Stimulated activated CD4-positive, alpha-beta T cell treated with anti-CD3 and anti-CD28 coated beads, Interleukin-4, amount 100 ng/mL, for 4 hours (primary cell): ENCODE data around the gene KLK1.
A peak's percentile ranks its signal among the peaks of the same experiment; 100 is the strongest.

ENCODE experiments used
- DNase-seq, 2 experiments: peaks; one replicate each; pipeline ENCODE4 v3.0.0-alpha.2; 2020

Gene KLK1

GRCh38 chr19:50835785-50836542, 12.4 kb upstream of the KLK1 start:
- peak; percentile 59 to 77 for DNase-seq

GRCh38 chr19:50835103-50835784, 11.7 kb upstream of the KLK1 start:
- no peak for DNase-seq

GRCh38 chr19:50833802-50834167, 10.2 kb upstream of the KLK1 start:
- DNase-seq, result no peak

GRCh38 chr19:50833117-50833801, 9.7 kb upstream of the KLK1 start, which contains the start of gene KLK15:
TSS of gene KLK15 (minus strand) at chr19:50833574. CDS start at chr19:50831492, 2,082 bp downstream.
- DNase-seq, result no peak

GRCh38 chr19:50832666-50833065, 9.1 kb upstream of the KLK1 start:
- no peak for DNase-seq

- no peak for DNase-seq
Observed at GRCh38 chr19:50831026-50831396, 7.4 kb upstream of the KLK1 start.

- DNase-seq, result no peak
Observed at GRCh38 chr19:50830266-50831025, 6.9 kb upstream of the KLK1 start.

GRCh38 chr19:50829801-50830200, 6.2 kb upstream of the KLK1 start:
- DNase-seq, result no peak

GRCh38 chr19:50827476-50827875, 3.9 kb upstream of the KLK1 start:
- DNase-seq, result no peak

- DNase-seq, result no peak
Observed at GRCh38 chr19:50826492-50827240, 3.1 kb upstream of the KLK1 start.

GRCh38 chr19:50822661-50823208, 852 bp downstream of the KLK1 start:
- DNase-seq, result no peak

- no peak for DNase-seq
Observed at GRCh38 chr19:50821622-50822021, 2.0 kb downstream of the KLK1 start.

GRCh38 chr19:50821248-50821612, 2.4 kb downstream of the KLK1 start:
- no peak for DNase-seq

- no peak for DNase-seq
Observed at GRCh38 chr19:50820549-50821247, 2.9 kb downstream of the KLK1 start.

- no peak for DNase-seq
Observed at GRCh38 chr19:50820086-50820485, 3.5 kb downstream of the KLK1 start.

- DNase-seq, result no peak
Observed at GRCh38 chr19:50819636-50820035, 4.0 kb downstream of the KLK1 start.

GRCh38 chr19:50818859-50819472, 4.6 kb downstream of the KLK1 start:
- DNase-seq, result no peak

GRCh38 chr19:50817941-50818858, 5.4 kb downstream of the KLK1 start:
- peak in 1 of 2 experiments; percentile 46 for DNase-seq

GRCh38 chr19:50815439-50815838, 8.1 kb downstream of the KLK1 start:
- DNase-seq, result no peak

- no peak for DNase-seq
Observed at GRCh38 chr19:50814883-50815282, 8.7 kb downstream of the KLK1 start.
